Right lobe of liver (tissue), 4 donors: Measurements from ENCODE around the gene DAGLA.

Experiments used
- CTCF ChIP-seq, 4 donors: fragments of 200-600 bp in 3 of 4; fragments of 450-650 bp in 1 of 4; IDR thresholded peaks; one replicate each; pipeline versions ENCODE4 v1.5.1 to v1.8.0; 2016 to 2022; ENCODE audit warnings: antibody characterized with exemption in 4 of 4, mild to moderate bottlenecking in 2 of 4
- POLR2A ChIP-seq: fragments of 450-650 bp; IDR thresholded peaks from one replicate; pipeline ENCODE4 v1.6.1; 2017; ENCODE audit warnings: antibody characterized with exemption, mild to moderate bottlenecking
- donor health status: DM: no; HTN: no; CAD: no.
- donor health status: DM: no; HTN: no; CAD: no.
- donor health status: DM: no; HTN: yes; CAD: no.

- TF ChIP-seq CTCF (IDR thresholded peaks at IDR 0.05) (no peak), POLR2A (no peak)
Observed at GRCh38 chr11:61632096-61632495, 48.1 kb upstream of the DAGLA start.
